Measurements from ENCODE around the gene RAB29.

DNA sequence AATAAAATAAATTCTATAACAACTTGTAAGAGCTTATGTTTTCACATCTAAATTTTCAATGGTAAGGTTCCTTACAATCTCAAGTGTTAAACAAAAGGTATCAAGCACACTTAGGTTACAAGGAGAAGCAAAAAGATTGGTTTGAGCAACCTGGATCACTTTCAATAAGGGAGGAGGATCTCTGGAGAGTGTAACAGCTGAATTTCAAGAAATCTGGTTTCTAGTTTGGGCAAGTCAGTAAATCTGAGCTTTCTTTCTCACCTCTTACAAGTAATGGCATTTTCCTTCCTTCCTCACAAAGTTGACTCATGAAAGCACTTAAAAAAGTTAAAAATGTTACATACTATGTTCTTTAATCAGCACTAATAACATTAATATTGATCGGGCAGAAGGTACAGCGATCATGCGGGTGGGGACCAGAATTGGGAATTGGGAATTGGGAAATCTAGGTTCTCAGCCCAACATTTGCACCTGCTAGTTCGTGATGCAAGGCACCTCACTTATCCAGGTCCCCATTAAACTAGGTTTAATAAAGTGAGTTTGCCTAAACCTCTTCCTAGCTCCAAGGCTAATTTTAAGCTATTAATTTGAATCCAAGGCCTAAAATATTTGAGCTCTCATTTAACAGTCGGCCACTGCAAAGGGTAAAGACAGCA is 28.4 kb downstream of the RAB29 start:
- TF ChIP-seq CTCF (IDR thresholded peaks at IDR 0.05): no peak
- TF ChIP-seq MAX (IDR thresholded peaks at IDR 0.05; ENCODE audit: low read depth): no peak
- TF ChIP-seq POLR2AphosphoS5 (IDR thresholded peaks at IDR 0.05; ENCODE audit: low read depth, low read length): no peak
- no peak for TF ChIP-seq MXI1 (IDR thresholded peaks at IDR 0.05; ENCODE audit: low read depth, low read length)
- no peak for TF ChIP-seq EP300 (IDR thresholded peaks at IDR 0.05; ENCODE audit: borderline replicate concordance in 1 of 2, low read depth in 1 of 2, low read length in 1 of 2)
- TF ChIP-seq GABPA (IDR thresholded peaks at IDR 0.05; ENCODE audit: low read depth): no peak
- TF ChIP-seq RAD21 (IDR thresholded peaks at IDR 0.05; ENCODE audit: low read length): no peak
- TF ChIP-seq, protein P1, sequence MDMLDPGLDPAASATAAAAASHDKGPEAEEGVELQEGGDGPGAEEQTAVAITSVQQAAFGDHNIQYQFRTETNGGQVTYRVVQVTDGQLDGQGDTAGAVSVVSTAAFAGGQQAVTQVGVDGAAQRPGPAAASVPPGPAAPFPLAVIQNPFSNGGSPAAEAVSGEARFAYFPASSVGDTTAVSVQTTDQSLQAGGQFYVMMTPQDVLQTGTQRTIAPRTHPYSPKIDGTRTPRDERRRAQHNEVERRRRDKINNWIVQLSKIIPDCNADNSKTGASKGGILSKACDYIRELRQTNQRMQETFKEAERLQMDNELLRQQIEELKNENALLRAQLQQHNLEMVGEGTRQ (IDR thresholded peaks at IDR 0.05; ENCODE audit: borderline replicate concordance, low read depth, low read length): no peak
- TF ChIP-seq NFIC (IDR thresholded peaks at IDR 0.05; ENCODE audit: borderline replicate concordance): no peak
- no peak for TF ChIP-seq YY1 (IDR thresholded peaks at IDR 0.05; ENCODE audit: low read depth)
- no peak for TF ChIP-seq SMC3 (IDR thresholded peaks at IDR 0.05; ENCODE audit: low read depth, low read length)
- TF ChIP-seq, protein P2, sequence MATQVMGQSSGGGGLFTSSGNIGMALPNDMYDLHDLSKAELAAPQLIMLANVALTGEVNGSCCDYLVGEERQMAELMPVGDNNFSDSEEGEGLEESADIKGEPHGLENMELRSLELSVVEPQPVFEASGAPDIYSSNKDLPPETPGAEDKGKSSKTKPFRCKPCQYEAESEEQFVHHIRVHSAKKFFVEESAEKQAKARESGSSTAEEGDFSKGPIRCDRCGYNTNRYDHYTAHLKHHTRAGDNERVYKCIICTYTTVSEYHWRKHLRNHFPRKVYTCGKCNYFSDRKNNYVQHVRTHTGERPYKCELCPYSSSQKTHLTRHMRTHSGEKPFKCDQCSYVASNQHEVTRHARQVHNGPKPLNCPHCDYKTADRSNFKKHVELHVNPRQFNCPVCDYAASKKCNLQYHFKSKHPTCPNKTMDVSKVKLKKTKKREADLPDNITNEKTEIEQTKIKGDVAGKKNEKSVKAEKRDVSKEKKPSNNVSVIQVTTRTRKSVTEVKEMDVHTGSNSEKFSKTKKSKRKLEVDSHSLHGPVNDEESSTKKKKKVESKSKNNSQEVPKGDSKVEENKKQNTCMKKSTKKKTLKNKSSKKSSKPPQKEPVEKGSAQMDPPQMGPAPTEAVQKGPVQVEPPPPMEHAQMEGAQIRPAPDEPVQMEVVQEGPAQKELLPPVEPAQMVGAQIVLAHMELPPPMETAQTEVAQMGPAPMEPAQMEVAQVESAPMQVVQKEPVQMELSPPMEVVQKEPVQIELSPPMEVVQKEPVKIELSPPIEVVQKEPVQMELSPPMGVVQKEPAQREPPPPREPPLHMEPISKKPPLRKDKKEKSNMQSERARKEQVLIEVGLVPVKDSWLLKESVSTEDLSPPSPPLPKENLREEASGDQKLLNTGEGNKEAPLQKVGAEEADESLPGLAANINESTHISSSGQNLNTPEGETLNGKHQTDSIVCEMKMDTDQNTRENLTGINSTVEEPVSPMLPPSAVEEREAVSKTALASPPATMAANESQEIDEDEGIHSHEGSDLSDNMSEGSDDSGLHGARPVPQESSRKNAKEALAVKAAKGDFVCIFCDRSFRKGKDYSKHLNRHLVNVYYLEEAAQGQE (IDR thresholded peaks at IDR 0.05; ENCODE audit: low read depth, low read length): no peak
- TF ChIP-seq SIN3A (IDR thresholded peaks at IDR 0.05; ENCODE audit: borderline replicate concordance, low read depth, low read length): no peak
